HAP-1 (cell line): ENCODE data around the gene GPR155.

ENCODE experiments used
- DNase-seq, 2 experiments: peaks; one replicate each; pipeline ENCODE4 v3.0.0-alpha.2; 2016 to 2020; ENCODE audit warnings: low spot score in 2 of 2
- H3K27me3 ChIP-seq: fragments of 250-450 bp; sonication (Bioruptor Pico); 2 replicates; pipeline ENCODE4 v1.5.1; 2020; ENCODE audit warnings: low read depth, mild to moderate bottlenecking, moderate library complexity
- H3K36me3 ChIP-seq: fragments of 250-450 bp; sonication (Bioruptor Pico); replicated peaks from 2 replicates; pipeline ENCODE4 v1.5.1; 2020; ENCODE audit warnings: mild to moderate bottlenecking
- H3K4me1 ChIP-seq: fragments of 250-450 bp; sonication (Bioruptor Pico); 2 replicates; pipeline ENCODE4 v1.5.1; 2020; ENCODE audit warnings: mild to moderate bottlenecking
- H3K4me3 ChIP-seq: fragments of 250-450 bp; sonication (Bioruptor Pico); 2 replicates; pipeline ENCODE4 v1.5.1; 2020; ENCODE audit warnings: mild to moderate bottlenecking, moderate library complexity
- H3K9me3 ChIP-seq: fragments of 250-450 bp; sonication (Bioruptor Pico); 2 replicates; pipeline ENCODE4 v1.5.1; 2020; ENCODE audit warnings: mild to moderate bottlenecking, moderate library complexity
- in situ Hi-C: fragments of 300-500 bp; cut with MboI; formaldehyde crosslinking; loops from 3 replicates; pipeline ENCODE4 v1.14.3; 2020; ENCODE audit warnings: low sequenced_read_pairs, inconsistent platforms, mixed read lengths

GPR155 gene, protein sequence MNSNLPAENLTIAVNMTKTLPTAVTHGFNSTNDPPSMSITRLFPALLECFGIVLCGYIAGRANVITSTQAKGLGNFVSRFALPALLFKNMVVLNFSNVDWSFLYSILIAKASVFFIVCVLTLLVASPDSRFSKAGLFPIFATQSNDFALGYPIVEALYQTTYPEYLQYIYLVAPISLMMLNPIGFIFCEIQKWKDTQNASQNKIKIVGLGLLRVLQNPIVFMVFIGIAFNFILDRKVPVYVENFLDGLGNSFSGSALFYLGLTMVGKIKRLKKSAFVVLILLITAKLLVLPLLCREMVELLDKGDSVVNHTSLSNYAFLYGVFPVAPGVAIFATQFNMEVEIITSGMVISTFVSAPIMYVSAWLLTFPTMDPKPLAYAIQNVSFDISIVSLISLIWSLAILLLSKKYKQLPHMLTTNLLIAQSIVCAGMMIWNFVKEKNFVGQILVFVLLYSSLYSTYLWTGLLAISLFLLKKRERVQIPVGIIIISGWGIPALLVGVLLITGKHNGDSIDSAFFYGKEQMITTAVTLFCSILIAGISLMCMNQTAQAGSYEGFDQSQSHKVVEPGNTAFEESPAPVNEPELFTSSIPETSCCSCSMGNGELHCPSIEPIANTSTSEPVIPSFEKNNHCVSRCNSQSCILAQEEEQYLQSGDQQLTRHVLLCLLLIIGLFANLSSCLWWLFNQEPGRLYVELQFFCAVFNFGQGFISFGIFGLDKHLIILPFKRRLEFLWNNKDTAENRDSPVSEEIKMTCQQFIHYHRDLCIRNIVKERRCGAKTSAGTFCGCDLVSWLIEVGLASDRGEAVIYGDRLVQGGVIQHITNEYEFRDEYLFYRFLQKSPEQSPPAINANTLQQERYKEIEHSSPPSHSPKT

GRCh38 chr2:174486563-174487107, at the start of gene GPR155:
GPR155 (minus strand) TSS chr2:174487029; CDS start chr2:174481956, 5,073 bp downstream.
- Histone ChIP-seq H3K27me3 (no peaks in the 10 kb centered on the region), H3K4me1 (no peaks in the 10 kb centered on the region; the same call in 1 of the 2 replicates), H3K4me3 (peak within 1 kb of the TSS; percentile 71), H3K36me3 (no peaks in the 10 kb centered on the region), H3K9me3 (peaks cover 3% of the 10 kb centered on the region; the same call in 1 of the 2 replicates)
- in situ Hi-C loops = no loop called here
- DNase-seq = peak; percentile 14 to 70

DNA sequence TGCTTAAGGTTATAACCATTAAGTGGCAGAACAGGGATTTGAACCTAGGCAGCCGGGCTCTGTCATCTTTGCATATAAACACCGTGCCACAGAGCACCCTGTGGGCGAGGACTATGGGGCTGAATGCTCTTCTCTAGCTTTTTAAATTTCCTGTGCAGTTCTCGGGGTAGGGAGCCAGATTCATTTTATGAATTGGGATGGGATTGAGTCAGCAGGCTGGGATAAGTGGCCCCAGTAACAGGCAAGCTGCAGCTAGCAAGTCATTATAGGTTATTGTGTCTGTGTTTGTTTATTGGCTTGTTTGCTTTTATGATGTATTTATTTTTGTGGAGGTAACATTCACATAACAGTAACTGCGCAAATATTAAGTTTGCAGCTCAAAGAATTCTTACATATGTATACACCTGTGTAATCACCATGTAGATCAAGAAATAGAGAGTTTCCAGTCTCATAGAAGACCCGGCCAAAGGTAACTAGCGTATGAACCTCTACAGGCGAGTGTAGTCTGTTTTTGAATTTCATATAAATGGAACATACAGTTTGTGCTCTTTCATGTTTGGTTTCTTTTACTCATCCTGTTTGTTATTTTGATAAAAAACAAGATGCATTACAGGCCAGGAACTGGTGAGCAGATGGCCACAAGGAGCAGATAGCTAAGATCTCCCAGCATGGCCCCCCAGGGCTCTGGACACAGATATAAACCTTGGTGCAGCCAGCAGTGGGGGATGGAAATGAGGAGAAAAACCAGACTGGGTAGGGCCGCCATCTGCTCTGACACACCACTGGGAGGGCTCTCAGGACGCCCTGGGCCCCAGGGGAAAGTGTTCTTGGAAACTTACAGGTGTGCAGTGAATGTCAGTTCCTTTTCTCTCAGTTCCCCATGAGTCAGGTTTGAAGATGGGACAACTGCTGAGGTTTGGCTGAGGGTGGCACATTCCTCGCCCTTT, 49.2 kb upstream of the GPR155 start:
- Histone ChIP-seq H3K4me3 (no peak overlapping the region), H3K27me3 (no peaks in the 10 kb centered on the region), H3K4me1 (0 out of 2 replicates have a peak, but pooled peaks cover 2% of the 10 kb centered on the region), H3K9me3 (no peaks in the 10 kb centered on the region), H3K36me3 (no peaks in the 10 kb centered on the region)
- DNase-seq = no peak
- in situ Hi-C loops = no loop called here

DNA sequence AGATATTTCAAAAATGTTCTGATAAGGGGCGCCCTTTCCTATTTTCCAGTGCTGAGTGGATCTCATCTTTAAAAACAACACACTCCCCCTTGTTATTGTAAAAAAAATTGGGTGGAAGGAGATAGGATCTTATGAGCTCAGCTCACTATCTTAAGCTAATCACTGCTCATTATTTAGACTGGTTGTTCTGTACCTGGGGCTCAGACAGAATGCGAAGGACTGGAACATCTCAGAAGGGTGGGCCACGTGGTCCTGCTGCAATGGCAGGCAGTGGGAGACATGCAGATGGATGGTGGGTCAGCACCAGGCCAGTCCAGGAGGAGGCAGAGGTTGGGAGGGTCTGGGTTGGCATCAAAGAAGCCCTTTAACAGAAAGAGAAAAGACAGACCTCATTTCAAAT, 48.3 kb upstream of the GPR155 start:
- in situ Hi-C loops = no loop called here
- no peak overlapping the region for H3K4me3 ChIP-seq
- no peak for DNase-seq
- no peaks in the 10 kb centered on the region for H3K36me3 ChIP-seq
- no peaks in the 10 kb centered on the region for H3K27me3 ChIP-seq
- 0 out of 2 replicates have a peak, but pooled peaks cover 2% of the 10 kb centered on the region for H3K4me1 ChIP-seq
- H3K9me3 ChIP-seq = no peaks in the 10 kb centered on the region

- no peaks in the 10 kb centered on the region for H3K4me1 ChIP-seq
These were observed 43.1 kb upstream of the GPR155 start for GRCh38 chr2:174529916-174530315.

DNA sequence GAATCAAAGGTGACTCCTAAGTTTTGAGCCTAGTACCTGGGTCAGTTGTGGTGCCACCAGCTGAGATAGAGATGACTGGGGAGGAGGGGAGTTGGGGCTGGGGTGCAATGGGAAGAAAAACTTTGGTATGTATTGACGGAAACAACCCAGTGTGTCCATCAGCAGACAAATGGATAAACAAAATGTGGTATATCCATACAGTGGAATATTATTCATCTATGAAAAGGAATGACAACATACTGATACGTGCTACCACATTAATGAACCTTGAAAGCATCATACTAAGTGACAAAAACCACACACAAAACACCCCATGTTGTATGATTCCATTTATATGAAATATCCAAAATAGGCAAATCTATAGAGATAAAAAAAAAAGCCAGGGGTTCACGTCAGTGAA, 41.1 kb upstream of the GPR155 start:
- in situ Hi-C loops = no loop called here
- no peaks in the 10 kb centered on the region for H3K4me1 ChIP-seq
- no peak overlapping the region for H3K4me3 ChIP-seq
- DNase-seq = no peak
- no peaks in the 10 kb centered on the region; the same call in 1 of the 2 replicates for H3K27me3 ChIP-seq
- no peaks in the 10 kb centered on the region for H3K36me3 ChIP-seq
- no peaks in the 10 kb centered on the region for H3K9me3 ChIP-seq

More at GRCh38 chr2:174529916-174530315, 43.1 kb upstream of the GPR155 start:
- no peak for DNase-seq
- Histone ChIP-seq H3K9me3 (no peaks in the 10 kb centered on the region), H3K36me3 (no peaks in the 10 kb centered on the region), H3K27me3 (no peaks in the 10 kb centered on the region), H3K4me3 (no peak overlapping the region)
- in situ Hi-C loops = no loop called here

DNA sequence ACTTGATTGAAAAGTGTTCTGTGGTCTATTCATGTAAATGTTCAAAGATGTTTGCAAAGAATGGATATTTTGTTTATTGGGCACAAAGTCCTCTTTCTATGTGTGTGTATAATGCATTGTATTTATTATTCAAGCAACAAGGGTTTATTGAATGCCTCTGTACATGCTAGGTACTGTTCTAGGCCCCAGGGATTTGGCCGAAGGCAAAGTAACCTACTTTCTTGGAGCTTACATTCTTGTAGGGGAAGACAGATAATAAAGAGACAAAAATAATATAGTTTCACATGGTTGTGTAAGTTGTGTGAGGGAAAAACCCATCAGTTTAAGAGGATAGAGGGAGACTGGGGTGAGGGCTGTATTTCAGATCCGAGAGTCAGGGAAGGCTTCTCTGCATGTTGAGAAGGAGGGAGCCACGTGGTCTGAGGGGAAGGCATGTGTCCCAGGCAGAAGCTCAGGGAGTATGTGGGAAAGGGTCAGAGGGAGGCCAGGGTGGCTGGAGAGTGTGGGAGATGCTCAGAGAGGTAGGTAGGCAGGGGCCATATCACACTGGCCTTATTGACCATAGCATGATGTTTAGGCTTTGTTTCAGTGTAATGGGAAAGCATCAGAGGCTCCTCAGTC, 40.4 kb upstream of the GPR155 start:
- no peak for DNase-seq
- H3K36me3 ChIP-seq = no peaks in the 10 kb centered on the region
- no peaks in the 10 kb centered on the region; the same call in 1 of the 2 replicates for H3K27me3 ChIP-seq
- no peak overlapping the region for H3K4me3 ChIP-seq
- H3K9me3 ChIP-seq = no peaks in the 10 kb centered on the region
- no peaks in the 10 kb centered on the region for H3K4me1 ChIP-seq
- in situ Hi-C loops = no loop called here

DNA sequence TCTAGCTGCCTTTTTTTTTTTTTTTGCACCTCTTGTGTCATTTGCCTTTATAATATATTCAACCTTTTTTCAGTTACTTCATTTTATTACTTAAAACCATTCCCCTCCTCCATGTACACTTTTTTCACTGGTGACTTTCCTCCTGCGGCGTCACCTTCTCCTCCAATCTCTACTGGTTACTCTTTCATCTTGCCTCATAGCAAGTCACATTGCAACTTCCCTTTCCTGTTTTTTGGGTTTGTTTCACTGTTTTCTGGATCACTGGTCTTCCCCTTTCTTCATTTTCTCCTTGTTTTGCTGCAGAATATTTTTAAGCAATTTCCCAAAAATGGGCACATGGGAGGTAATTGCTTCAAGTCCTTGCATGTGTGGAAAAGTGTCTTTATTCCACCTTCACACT, 37.7 kb upstream of the GPR155 start:
- no peaks in the 10 kb centered on the region for H3K36me3 ChIP-seq
- no peak for DNase-seq
- no peaks in the 10 kb centered on the region for H3K4me1 ChIP-seq
- in situ Hi-C loops = no loop called here
- H3K4me3 ChIP-seq = no peak overlapping the region
- peaks cover 9% of the 10 kb centered on the region for H3K27me3 ChIP-seq
- H3K9me3 ChIP-seq = no peaks in the 10 kb centered on the region; the same call in 1 of the 2 replicates

DNA sequence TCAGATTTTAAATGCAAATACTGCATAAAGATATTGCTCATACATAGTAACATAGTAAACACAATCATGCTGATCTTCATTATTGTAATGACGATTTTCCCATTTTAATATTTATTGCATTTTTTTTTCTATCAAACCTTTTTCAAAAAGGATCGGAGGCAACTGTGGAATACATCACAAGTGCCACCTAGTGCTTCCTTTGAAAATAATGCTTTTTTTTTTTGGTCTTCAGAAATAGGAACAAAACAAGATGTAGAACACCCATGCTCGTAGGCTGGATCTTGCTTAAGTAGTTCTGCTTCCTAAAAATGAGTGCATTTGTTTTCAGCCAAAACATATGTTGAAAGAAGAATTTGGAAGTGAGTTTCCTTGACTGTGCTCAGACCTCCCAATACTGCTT, 35.7 kb upstream of the GPR155 start:
- H3K9me3 ChIP-seq = no peaks in the 10 kb centered on the region; the same call in 1 of the 2 replicates
- H3K27me3 ChIP-seq = peaks cover 9% of the 10 kb centered on the region
- no peak overlapping the region for H3K4me3 ChIP-seq
- H3K36me3 ChIP-seq = no peaks in the 10 kb centered on the region
- DNase-seq = no peak
- no peaks in the 10 kb centered on the region for H3K4me1 ChIP-seq
- in situ Hi-C loops = no loop called here

DNA sequence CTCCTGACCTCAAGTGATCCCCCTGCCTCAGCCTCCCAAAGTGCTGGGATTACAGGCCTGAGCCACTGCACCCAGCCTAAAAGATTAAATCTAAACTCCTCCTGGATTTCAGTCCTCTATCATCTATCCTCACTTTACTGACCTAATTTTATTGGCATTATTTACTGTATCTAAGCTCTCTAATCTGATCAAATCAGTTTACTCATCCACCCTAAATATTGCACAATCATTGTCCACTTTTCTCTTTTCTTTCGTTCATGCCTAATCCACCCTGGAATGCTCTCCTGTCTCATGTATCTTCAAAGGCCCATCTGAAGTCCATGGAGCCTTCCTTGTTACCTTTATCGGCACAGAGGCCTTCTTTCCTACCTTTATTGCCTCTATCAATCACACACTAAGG, 31.6 kb upstream of the GPR155 start:
- DNase-seq = no peak
- in situ Hi-C loops = no loop called here
- Histone ChIP-seq H3K4me3 (no peak overlapping the region), H3K27me3 (peaks cover 9% of the 10 kb centered on the region), H3K4me1 (no peaks in the 10 kb centered on the region), H3K9me3 (no peaks in the 10 kb centered on the region; the same call in 1 of the 2 replicates), H3K36me3 (no peaks in the 10 kb centered on the region)

- no peak overlapping the region for H3K4me3 ChIP-seq
- in situ Hi-C loops = no loop called here
- H3K9me3 ChIP-seq = peaks cover 6% of the 10 kb centered on the region
- no peaks in the 10 kb centered on the region for H3K36me3 ChIP-seq
- H3K27me3 ChIP-seq = peaks cover 5% of the 10 kb centered on the region
- no peaks in the 10 kb centered on the region for H3K4me1 ChIP-seq
- no peak for DNase-seq
These were observed 29.9 kb upstream of the GPR155 start for GRCh38 chr2:174516501-174517378.

DNA sequence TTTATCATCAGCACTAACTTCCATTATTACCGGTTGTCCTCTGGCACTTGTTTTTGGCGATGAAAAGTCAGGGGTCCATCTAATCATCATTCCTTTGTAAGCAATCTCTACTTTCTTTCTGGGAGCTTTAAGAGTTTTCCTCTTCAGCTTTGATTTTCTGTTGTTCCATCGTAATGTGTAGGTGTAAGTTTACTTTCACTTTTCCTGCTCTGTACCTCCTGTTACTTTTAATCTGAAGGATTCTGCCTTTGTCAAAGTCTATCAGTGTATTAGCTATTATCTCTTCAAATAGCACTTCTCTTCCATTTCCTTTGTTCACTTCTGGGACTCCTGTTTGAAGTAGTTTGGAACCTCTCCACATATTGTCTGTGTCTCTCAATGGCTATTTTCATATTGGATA, 25.5 kb upstream of the GPR155 start:
- Histone ChIP-seq H3K36me3 (no peaks in the 10 kb centered on the region), H3K27me3 (no peaks in the 10 kb centered on the region), H3K4me3 (no peak overlapping the region), H3K9me3 (peaks cover 15% of the 10 kb centered on the region), H3K4me1 (no peaks in the 10 kb centered on the region)
- in situ Hi-C loops = no loop called here
- no peak for DNase-seq
